Endothelial cell of umbilical vein (primary cell): ENCODE measurements around the gene STRA6. TPM values are rescaled to one million over a fixed set of nuclear protein-coding genes. Genes with fewer than 3 reads are reported as not detected.
"Not testable (repeated sequence)": the region's sequence is repeated elsewhere in the genome, so short reads cannot be mapped to it uniquely, and the experiment has no call there.

Experiments used
- BruUV-seq: library from RNA; stranded (reverse); fragments of 400-500 nt; replicated peaks from 2 replicates; lab custom pipeline; 2021; lab: Mats Ljungman, UMichigan
- CTCF ChIA-PET: fragments of 300-600, 350-600 bp; sonication (Branson Sonifier 250); formaldehyde crosslinking; loops from one replicate; lab custom pipeline; 2021; ENCODE audit warnings: antibody characterized with exemption, inconsistent platforms; lab: Charles Lee
- POLR2A ChIA-PET: fragments of 300-600, 350-600 bp; sonication (Branson Sonifier 250); formaldehyde crosslinking; loops from one replicate; lab custom pipeline; 2021; ENCODE audit warnings: antibody characterized with exemption, inconsistent platforms; lab: Charles Lee
- DNase-seq: peaks from one replicate; pipeline ENCODE4 v3.0.0-alpha.2; 2011; ENCODE audit warnings: low read depth, low spot score
- FAIRE-seq: peaks from 2 replicates; lab custom pipeline; 2011; peaks lifted over from hg19 to GRCh38; lab: Jason Lieb, UNC
- H2AFZ ChIP-seq: 2 replicates; pipeline ENCODE4 v1.6.0; 2012; ENCODE audit warnings: low read depth, low read length, control low read depth, inconsistent platforms
- H3K27ac ChIP-seq: 2 replicates; pipeline ENCODE4 v1.5.1; 2011; ENCODE audit warnings: low read depth, mild to moderate bottlenecking, control low read depth, low read length, moderate library complexity; ENCODE audit not compliant: insufficient read depth
- H3K27me3 ChIP-seq, 2 experiments: 2 replicates each; pipeline versions ENCODE4 v1.6.0 to v1.6.1; 2011; ENCODE audit warnings: low read length in 2 of 2, mixed read lengths in 1 of 2; ENCODE audit not compliant: control insufficient read depth in 2 of 2, insufficient read depth in 2 of 2
- H3K36me3 ChIP-seq, 2 experiments: 2 replicates in 1 of 2; 3 replicates in 1 of 2; pipeline ENCODE4 v1.5.1; 2011; ENCODE audit warnings: low read length in 2 of 2, mild to moderate bottlenecking in 1 of 2, moderate library complexity in 1 of 2; ENCODE audit not compliant: control insufficient read depth in 2 of 2, insufficient read depth in 2 of 2; ENCODE audit errors: extremely low read depth in 1 of 2
- H3K4me1 ChIP-seq: 3 replicates; pipeline ENCODE4 v1.5.1; 2011; ENCODE audit warnings: mild to moderate bottlenecking, low read length; ENCODE audit not compliant: control insufficient read depth, insufficient read depth; ENCODE audit errors: extremely low read depth
- H3K4me2 ChIP-seq: 2 replicates; pipeline ENCODE4 v1.6.1; 2011; ENCODE audit warnings: low read length, control low read depth, mixed read lengths; ENCODE audit not compliant: insufficient read depth
- H3K4me3 ChIP-seq, 3 experiments: fragments of 200-600 bp in 1 of 3; sonication (generic), shearing (Covaris generic) in 1 of 3; replicated peaks in 1 of 3; 2 replicates each; pipeline ENCODE4 v1.5.1; 2011 to 2016; ENCODE audit warnings: control low read depth in 3 of 3, low read length in 3 of 3, mild to moderate bottlenecking in 2 of 3, inconsistent platforms in 1 of 3, low read depth in 1 of 3, moderate library complexity in 1 of 3; ENCODE audit not compliant: insufficient read depth in 1 of 3
- H3K79me2 ChIP-seq: 2 replicates; pipeline ENCODE4 v1.6.0; 2012; ENCODE audit warnings: low read length, inconsistent platforms; ENCODE audit not compliant: control insufficient read depth, insufficient read depth
- H3K9ac ChIP-seq: replicated peaks from 2 replicates; pipeline ENCODE3; 2011; ENCODE audit warnings: low read length, control low read depth; ENCODE audit not compliant: insufficient read depth; ENCODE audit errors: extremely low read depth
- H3K9me1 ChIP-seq: replicated peaks from 3 replicates; pipeline ENCODE4 v1.6.0; 2011; ENCODE audit warnings: mild to moderate bottlenecking, low read length; ENCODE audit not compliant: control insufficient read depth, insufficient read depth; ENCODE audit errors: extremely low read depth
- H3K9me3 ChIP-seq: replicated peaks from 2 replicates; pipeline ENCODE4 v1.5.1; 2012; ENCODE audit warnings: low read length, inconsistent platforms; ENCODE audit not compliant: control insufficient read depth, insufficient read depth
- H4K20me1 ChIP-seq: replicated peaks from 2 replicates; pipeline ENCODE3; 2011; ENCODE audit warnings: mild to moderate bottlenecking, low read length; ENCODE audit not compliant: control insufficient read depth, insufficient read depth; ENCODE audit errors: extremely low read depth
- GATA2 ChIP-seq: IDR thresholded peaks from 2 replicates; pipeline ENCODE4 v1.7.0; 2011; ENCODE audit warnings: low read depth, mild to moderate bottlenecking, moderate library complexity, mixed read lengths, low read length; ENCODE audit not compliant: insufficient read length, insufficient read depth
- JUN ChIP-seq: IDR thresholded peaks from 2 replicates; pipeline ENCODE4 v1.6.1; 2011; ENCODE audit warnings: borderline replicate concordance, low read depth; ENCODE audit not compliant: insufficient read length, insufficient read depth
- dilution Hi-C: fragments of 300-500 bp; cut with MboI; formaldehyde crosslinking; loops from one replicate; pipeline ENCODE4 v1.15.0; 2019; ENCODE audit warnings: low sequenced_read_pairs; ENCODE audit not compliant: extremely low pct_ligation_motif_present
- intact Hi-C: fragments of 100-400 bp; cut with micrococcal nuclease; formaldehyde crosslinking; loops from one replicate; pipeline ENCODE4 v1.10.0; 2022
- polyA plus RNA-seq, 4 experiments: library from polyadenylated mRNA; depleted of rRNA in 3 of 4; stranded (reverse) in 3 of 4; unstranded in 1 of 4; fragments of >200 nt; gene quantifications; 2 replicates each; pipeline versions ENCODE4 v1.2.1 to v1.2.3, GENCODE V29; 2011 to 2012; ENCODE audit warnings: missing spikeins in 1 of 4
- total RNA-seq: library from RNA; stranded (reverse); gene quantifications from 2 replicates; pipeline ENCODE4 v1.2.3, GENCODE V29; 2021

Gene STRA6
- total and polyA plus RNA-seq, 2 donors (not counting 3 experiments of a cell fraction or from before 2014, with no cell fraction given), result not detected

- H3K36me3 ChIP-seq, result no peaks in the 10 kb centered on the region
- dilution Hi-C loops, result no loop called here
- H3K27me3 ChIP-seq, result peaks cover 0 to 2% of the 10 kb centered on the region in 2 experiments
- no peaks in the 10 kb centered on the region for H4K20me1 ChIP-seq
- H3K9me1 ChIP-seq, result no peaks in the 10 kb centered on the region
- no peaks in the 10 kb centered on the region for H3K9me3 ChIP-seq
- H3K27ac ChIP-seq, result no peak overlapping the region
- DNase-seq (no peak), FAIRE-seq (no peak)
- H2AFZ ChIP-seq, result no peak overlapping the region
- H3K4me3 ChIP-seq, result no peak overlapping the region
- no peak overlapping the region for H3K9ac ChIP-seq
- no peaks in the 10 kb centered on the region for H3K4me1 ChIP-seq
- ChIA-PET POLR2A (no interaction called here), CTCF (interaction anchor here (0.6 to 1.1 kb wide), 4 partner anchors 15 to 142 kb away, joined by 3 to 6 read pairs (median 4); no protein-coding TSS in a partner anchor)
- TF ChIP-seq GATA2, result no peak
- TF ChIP-seq JUN, result no peak
- intact Hi-C loops, result no loop called here
- no peak overlapping the region for H3K4me2 ChIP-seq
- BruUV-seq, result no TSS peak
- no peaks in the 10 kb centered on the region for H3K79me2 ChIP-seq
These were observed 37.1 kb downstream of the STRA6 start for GRCh38 chr15:74165461-74165860.

DNA sequence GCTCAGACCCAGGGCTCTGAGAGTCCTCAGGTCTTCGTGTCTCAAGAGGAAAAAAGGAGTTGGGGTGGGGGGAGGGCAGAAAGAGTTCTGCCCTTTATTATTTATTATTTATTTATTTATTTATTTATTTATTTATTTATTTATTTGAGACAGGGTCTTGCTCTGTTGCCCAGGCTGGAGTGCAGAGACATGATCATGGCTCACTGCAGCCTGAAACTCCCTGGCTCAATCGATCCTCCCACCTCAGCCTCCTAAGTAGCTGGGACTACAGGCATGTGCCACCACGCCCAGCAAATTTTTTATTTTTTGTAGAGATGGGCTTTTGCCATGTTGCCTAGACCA, 40.4 kb downstream of the STRA6 start:
- H3K9me3 ChIP-seq, dilution Hi-C loops, H3K9ac ChIP-seq, H3K4me1 ChIP-seq, intact Hi-C loops, POLR2A ChIA-PET, H3K4me2 ChIP-seq, H3K36me3 ChIP-seq, H4K20me1 ChIP-seq, BruUV-seq, FAIRE-seq, H3K9me1 ChIP-seq, H3K27ac ChIP-seq, DNase-seq, H3K4me3 ChIP-seq, H3K79me2 ChIP-seq, H2AFZ ChIP-seq: not testable (repeated sequence)
- CTCF ChIA-PET, result interaction anchor here (1.7 kb wide), 2 partner anchors 13 to 145 kb away, joined by 4 to 5 read pairs; no protein-coding TSS in a partner anchor
- H3K27me3 ChIP-seq, result peaks cover 5 to 12% of the 10 kb centered on the region in 2 experiments

- not testable (repeated sequence) for BruUV-seq, FAIRE-seq
- CTCF ChIA-PET, result interaction anchor here (0.6 kb wide), 1 partner anchor 160 kb away, joined by 3 read pairs; no protein-coding TSS in a partner anchor
These were observed 42.2 kb downstream of the STRA6 start for GRCh38 chr15:74160390-74160789.

More at GRCh38 chr15:74160390-74160789, 42.2 kb downstream of the STRA6 start:
- H2AFZ ChIP-seq, H3K4me1 ChIP-seq, DNase-seq, H3K36me3 ChIP-seq, intact Hi-C loops, H4K20me1 ChIP-seq, H3K79me2 ChIP-seq, H3K9ac ChIP-seq, H3K27ac ChIP-seq, dilution Hi-C loops, H3K4me2 ChIP-seq, H3K4me3 ChIP-seq, H3K9me3 ChIP-seq, POLR2A ChIA-PET, H3K9me1 ChIP-seq: not testable (repeated sequence)
- H3K27me3 ChIP-seq, result peaks cover 9 to 23% of the 10 kb centered on the region in 2 experiments
